ENCODE results near the gene CAMK2D.

CAMK2D gene

DNA sequence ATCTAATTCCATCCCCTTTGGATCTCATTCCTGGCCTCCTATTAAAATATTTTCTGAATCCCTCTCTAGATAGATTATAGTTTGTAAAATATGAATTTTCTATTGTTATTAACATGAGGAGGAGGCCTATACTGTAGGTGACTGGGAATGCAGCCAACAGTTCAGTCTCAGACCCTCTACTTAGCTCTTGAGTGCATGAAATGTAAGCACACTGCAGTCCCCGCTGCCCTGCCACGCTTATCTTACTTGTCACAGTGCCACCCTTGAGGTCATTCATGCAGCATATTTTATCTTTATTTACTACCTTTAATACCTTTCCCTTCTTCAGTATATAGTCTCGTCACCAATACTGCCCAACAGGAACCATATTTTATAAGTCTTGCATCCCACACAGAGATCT, 151.0 kb downstream of the CAMK2D start:
- H3K4me1 Mint-ChIP-seq = peaks cover 34% of the 10 kb centered on the region
- H3K9me3 Mint-ChIP-seq = no peaks in the 10 kb centered on the region
- H3K27me3 Mint-ChIP-seq = no peaks in the 10 kb centered on the region
- ATAC-seq = no peak
- H3K4me3 Mint-ChIP-seq = no peak overlapping the region
- H3K27ac Mint-ChIP-seq = no peak overlapping the region
- H3K36me3 Mint-ChIP-seq = peaks cover 42% of the 10 kb centered on the region

DNA sequence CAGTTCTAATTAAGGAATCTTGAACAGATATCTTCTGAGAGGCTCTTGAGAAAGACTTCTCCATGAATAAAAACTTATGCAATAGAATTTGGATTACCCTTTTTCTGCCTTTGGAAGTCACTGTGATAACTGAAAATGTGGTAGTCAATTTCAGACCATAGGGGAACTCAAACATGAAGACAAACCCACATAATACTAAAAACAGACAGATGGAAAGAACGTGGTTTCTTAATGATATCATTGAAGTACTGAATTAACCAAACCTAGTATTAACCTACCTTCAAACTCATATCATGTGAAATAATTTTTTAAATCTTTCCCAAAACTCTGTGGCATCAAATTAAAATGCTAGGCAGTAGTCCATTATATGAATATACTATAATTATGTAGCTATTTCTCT, 153.5 kb downstream of the CAMK2D start:
- Mint-ChIP-seq H3K27ac (no peak overlapping the region), H3K4me3 (no peak overlapping the region), H3K27me3 (no peaks in the 10 kb centered on the region), H3K9me3 (no peaks in the 10 kb centered on the region), H3K36me3 (peaks cover 43% of the 10 kb centered on the region), H3K4me1 (peaks cover 32% of the 10 kb centered on the region)
- no peak for ATAC-seq

DNA sequence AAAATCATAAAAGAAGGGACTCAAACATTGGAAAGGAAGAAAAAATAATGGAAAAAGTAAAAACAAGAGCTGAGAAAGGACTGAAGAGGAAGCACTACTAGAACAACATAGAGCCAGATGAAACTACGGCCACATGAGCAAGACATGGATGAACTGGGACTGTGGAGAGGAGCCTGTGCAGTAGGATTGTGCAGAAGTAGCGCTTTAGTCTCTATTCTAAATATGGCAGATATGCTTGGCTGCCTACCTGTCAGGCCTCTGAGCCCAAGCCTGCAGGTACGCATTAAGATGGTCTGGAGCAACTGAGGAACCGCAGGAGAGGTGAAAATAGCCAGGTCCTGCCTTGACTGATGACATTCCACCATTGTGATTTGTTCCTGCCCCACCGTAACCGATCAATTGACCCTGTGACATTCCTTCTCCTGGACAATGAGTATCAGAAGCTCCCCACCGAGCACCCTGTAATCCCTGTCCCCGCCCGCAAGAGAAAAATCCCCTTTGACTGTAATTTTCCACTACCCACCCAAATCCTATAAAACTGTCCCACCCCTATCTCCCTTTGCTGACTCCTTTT, 154.3 kb downstream of the CAMK2D start:
- Mint-ChIP-seq H3K4me1 (peaks cover 32% of the 10 kb centered on the region), H3K4me3 (no peak overlapping the region), H3K9me3 (no peaks in the 10 kb centered on the region), H3K36me3 (peaks cover 49% of the 10 kb centered on the region), H3K27ac (peak overlapping the region; percentile 7), H3K27me3 (no peaks in the 10 kb centered on the region)
- ATAC-seq = no peak

DNA sequence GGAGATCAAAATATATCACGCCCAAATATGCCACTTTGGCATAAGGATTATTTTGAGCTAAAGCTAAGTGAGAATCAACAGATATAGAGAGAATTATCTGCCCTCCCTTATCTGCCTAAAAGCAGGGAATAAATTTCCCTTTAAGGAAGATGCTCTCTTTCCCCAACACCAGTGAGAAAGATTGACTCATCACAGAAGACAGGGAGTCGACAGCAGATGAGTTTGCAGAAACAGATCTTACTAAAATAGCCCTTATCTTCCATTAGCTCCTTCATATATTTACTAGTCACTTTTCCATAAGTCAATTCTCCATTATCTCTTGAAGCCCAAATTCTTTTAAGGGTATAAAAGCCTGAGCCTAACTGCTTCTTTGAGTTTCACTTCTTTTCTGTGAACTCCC, 156.6 kb downstream of the CAMK2D start:
- peaks cover 51% of the 10 kb centered on the region for H3K36me3 Mint-ChIP-seq
- ATAC-seq = no peak
- no peak overlapping the region for H3K27ac Mint-ChIP-seq
- H3K9me3 Mint-ChIP-seq = no peaks in the 10 kb centered on the region
- H3K4me1 Mint-ChIP-seq = peaks cover 33% of the 10 kb centered on the region
- no peak overlapping the region for H3K4me3 Mint-ChIP-seq
- H3K27me3 Mint-ChIP-seq = no peaks in the 10 kb centered on the region

DNA sequence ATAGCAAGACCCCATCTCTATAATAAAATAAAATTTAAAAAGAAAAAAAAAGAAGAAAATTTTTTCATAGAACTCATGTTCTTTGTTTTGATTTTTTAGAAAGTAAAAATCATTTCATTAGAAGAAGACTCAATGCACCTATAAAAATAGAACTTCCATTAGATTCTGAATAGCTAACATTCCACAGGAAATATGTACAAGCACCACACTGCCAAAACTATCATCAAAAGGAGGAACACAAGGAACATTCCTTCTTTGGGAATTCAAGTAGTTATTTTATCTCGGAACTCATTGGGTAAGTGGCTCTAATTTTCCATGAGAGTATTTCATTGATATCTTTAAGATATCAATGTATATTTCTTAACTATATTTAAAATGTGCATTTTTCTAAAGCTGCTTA, 157.6 kb downstream of the CAMK2D start:
- Mint-ChIP-seq H3K9me3 (no peaks in the 10 kb centered on the region), H3K4me1 (peaks cover 38% of the 10 kb centered on the region), H3K36me3 (peaks cover 53% of the 10 kb centered on the region), H3K27me3 (no peaks in the 10 kb centered on the region), H3K4me3 (no peak overlapping the region), H3K27ac (no peak overlapping the region)
- no peak for ATAC-seq

DNA sequence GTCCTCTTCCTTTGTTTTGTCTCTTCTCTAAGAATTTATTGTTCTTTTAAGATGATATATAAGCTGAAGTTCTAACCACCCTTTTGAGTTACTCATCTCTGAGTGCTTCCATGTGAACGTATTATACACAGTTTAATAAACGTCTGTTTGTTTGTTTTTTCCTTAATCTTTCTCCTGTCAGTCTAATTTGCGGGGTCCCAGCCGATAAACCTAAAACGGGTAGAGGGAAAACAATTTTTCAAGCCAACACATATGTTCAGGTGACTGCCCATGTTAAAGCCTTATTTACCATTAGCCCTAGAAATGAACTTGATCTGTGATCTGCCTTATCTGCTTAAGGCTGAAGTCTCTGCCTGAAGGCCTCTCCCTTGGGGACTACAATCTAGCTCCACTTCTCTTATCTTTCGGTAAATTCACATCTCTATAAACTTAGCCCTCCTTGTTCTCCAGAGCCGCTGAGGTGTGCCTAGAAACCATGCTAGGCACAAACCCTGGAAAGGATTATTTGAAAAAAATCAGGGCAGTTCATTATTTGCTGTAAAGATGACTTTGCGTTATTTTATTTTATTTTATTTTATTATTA, 158.8 kb downstream of the CAMK2D start:
- H3K9me3 Mint-ChIP-seq = no peaks in the 10 kb centered on the region
- peaks cover 30% of the 10 kb centered on the region for H3K4me1 Mint-ChIP-seq
- ATAC-seq = no peak
- H3K27ac Mint-ChIP-seq = peak overlapping the region; percentile 54
- H3K27me3 Mint-ChIP-seq = no peaks in the 10 kb centered on the region
- H3K4me3 Mint-ChIP-seq = no peak overlapping the region
- peaks cover 51% of the 10 kb centered on the region for H3K36me3 Mint-ChIP-seq

DNA sequence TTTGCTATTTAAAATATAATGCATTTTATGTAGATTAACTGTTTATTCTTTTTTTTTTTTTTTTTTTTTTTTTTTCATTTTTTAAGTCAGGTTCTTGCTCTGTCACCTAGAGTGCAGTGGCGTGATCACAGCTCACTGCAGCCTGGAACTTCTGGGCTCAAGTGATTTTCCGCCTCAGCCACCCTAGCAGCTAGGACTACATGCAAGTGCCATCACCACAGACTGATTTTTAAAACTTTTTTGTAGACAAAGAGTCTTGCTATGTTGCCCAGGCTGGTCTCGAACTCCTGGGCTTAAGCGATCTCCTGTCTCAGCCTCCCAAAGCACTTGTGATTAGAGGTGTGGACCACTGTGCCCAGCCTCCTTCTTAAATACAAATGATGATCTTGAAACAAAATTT, 159.9 kb downstream of the CAMK2D start:
- Mint-ChIP-seq H3K36me3 (peaks cover 51% of the 10 kb centered on the region), H3K27ac (no peak overlapping the region), H3K4me1 (peaks cover 19% of the 10 kb centered on the region), H3K9me3 (no peaks in the 10 kb centered on the region), H3K4me3 (no peak overlapping the region), H3K27me3 (no peaks in the 10 kb centered on the region)
- no peak for ATAC-seq

DNA sequence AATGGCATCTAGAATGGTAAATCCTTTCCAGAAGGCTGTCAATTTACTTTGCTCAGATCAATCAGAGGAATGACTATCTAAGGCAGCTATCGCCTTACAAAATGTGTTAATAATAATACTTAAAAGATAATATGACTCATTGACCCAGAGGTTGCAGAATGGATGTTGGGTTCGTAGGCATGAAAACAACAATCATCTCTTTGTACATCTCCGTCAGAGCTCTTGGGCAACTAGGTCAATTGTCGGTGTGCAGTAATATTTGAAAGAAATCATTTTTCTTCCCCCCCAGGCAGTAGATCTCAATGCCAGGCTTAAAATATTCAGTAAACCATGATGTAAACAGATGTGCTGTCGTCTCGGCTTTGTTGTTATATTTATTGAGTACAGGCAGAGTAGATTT, 165.1 kb downstream of the CAMK2D start:
- H3K27ac Mint-ChIP-seq = no peak overlapping the region
- no peaks in the 10 kb centered on the region for H3K9me3 Mint-ChIP-seq
- H3K4me3 Mint-ChIP-seq = no peak overlapping the region
- no peaks in the 10 kb centered on the region for H3K27me3 Mint-ChIP-seq
- peaks cover 39% of the 10 kb centered on the region for H3K4me1 Mint-ChIP-seq
- peaks cover 52% of the 10 kb centered on the region for H3K36me3 Mint-ChIP-seq
- ATAC-seq = no peak

DNA sequence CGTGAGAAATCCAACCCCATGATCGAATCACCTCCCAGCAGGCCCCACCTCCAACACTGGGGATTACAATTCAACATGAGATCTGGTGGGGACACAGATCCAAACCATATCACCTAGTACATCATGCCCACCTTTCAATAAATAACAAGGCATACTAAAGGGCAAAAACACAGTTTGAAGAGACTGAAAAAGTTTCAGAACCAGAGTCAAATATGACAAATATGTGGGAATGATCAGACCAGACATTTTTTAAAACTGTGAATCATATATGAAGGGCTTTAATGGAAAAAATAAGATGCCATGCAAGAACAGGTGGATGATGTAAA, 167.3 kb downstream of the CAMK2D start:
- H3K4me1 Mint-ChIP-seq = peaks cover 39% of the 10 kb centered on the region
- H3K36me3 Mint-ChIP-seq = peaks cover 51% of the 10 kb centered on the region
- H3K9me3 Mint-ChIP-seq = no peaks in the 10 kb centered on the region
- H3K27ac Mint-ChIP-seq = peak overlapping the region; percentile 69
- ATAC-seq = no peak
- H3K4me3 Mint-ChIP-seq = no peak overlapping the region
- H3K27me3 Mint-ChIP-seq = no peaks in the 10 kb centered on the region

DNA sequence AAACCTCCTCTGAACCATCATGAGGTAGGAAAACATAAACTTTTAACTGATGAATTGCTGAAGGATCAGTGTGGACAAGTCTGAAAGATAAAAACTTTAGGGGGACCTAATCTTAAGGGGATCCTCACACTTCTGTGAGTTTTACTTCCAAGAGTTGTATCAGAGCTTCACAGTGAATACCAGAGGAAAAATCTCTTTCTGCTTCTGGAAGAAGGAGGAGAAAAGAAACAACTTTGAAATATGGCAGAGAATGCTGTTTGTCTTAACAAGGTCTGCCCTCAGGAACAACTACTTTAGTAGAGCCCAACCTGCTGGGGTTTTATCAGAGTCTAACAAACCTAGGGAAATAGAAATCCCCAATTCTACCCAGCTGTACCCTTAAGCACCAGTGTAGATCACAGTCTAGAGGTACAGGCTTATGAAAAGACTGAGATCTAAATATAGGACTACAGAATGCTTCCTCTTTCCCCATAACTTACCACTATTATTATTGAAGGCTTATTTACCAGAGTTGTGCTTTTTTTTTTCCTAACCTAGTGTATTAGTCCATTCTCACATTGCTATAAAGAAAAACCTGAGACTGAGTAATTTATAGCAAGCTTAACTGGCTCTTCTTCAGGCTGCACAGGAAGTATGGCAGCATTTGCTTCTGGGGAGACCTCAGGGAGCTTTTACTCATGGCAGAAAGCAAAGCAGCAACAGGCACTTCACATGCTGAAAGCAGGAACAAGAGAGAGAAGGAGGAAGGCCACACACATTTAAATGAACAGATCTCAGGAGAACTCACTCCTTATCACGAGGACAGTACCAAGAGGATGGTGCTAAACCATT, 167.9 kb downstream of the CAMK2D start:
- peak; percentile 83 for ATAC-seq
- Mint-ChIP-seq H3K9me3 (peaks cover 2% of the 10 kb centered on the region), H3K36me3 (peaks cover 57% of the 10 kb centered on the region), H3K27me3 (no peaks in the 10 kb centered on the region), H3K27ac (peak overlapping the region; percentile 69), H3K4me3 (peak overlapping the region; percentile 15), H3K4me1 (peaks cover 44% of the 10 kb centered on the region)

DNA sequence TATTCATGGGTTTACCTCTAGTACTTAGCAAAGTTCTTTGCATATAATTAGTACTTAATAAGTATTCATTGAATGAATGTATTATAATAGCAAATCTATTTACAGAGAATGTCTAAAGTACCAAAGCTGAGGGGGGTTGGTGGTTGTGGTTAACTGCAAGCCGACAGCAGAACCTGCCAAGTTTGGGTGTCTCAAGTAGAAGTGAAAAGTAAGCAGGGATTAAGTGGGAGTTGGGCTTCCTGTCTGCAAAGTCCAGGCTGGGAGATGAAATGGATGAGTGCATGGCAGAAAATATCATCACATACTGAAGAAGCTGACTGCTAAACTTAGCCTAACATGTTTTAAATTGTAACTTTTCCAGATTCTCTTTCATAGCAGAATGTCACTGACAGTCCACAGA, 169.6 kb downstream of the CAMK2D start:
- Mint-ChIP-seq H3K36me3 (peaks cover 41% of the 10 kb centered on the region), H3K9me3 (peaks cover 2% of the 10 kb centered on the region), H3K27me3 (no peaks in the 10 kb centered on the region), H3K27ac (no peak overlapping the region), H3K4me3 (no peak overlapping the region), H3K4me1 (peaks cover 46% of the 10 kb centered on the region)
- no peak for ATAC-seq

DNA sequence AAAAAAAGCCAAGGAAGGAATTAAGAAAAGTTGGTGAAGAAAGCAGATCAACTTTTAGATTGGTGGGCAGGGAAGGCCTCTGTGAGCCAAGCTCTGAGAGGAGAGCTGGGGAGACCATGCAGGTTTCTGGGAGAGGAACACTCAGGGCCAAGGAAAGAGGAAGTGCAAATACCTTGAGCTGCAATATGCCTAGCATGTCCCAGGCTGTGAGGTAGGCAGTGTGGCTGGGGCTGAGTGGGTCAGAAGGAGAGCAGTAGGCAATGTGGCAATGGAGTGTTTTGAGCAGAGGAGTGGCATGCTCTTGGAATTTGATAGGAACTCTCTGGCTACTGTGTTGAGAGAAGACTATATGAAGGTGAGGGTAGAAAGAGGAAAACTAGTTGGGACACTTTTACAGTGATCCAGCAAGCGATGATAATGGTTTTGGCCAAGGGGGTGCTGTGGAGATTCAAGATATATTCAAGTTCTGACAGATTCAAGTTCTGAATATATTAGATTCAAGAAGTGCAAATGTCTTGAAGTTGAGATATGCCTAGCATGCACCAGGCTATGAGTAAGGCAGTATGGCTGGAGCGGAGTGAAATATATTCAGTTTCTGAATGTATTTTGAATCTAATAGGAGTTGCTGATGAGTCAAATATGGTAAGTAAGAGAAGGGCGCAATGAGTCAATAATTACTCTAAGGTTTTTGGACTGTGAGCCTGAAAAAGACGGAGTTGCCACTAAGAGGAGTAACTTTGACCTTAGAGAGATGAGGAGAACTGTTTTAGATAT, 172.5 kb downstream of the CAMK2D start:
- Mint-ChIP-seq H3K27ac (no peak overlapping the region), H3K9me3 (peaks cover 2% of the 10 kb centered on the region), H3K4me3 (no peak overlapping the region), H3K27me3 (no peaks in the 10 kb centered on the region), H3K4me1 (peaks cover 39% of the 10 kb centered on the region), H3K36me3 (peaks cover 24% of the 10 kb centered on the region)
- ATAC-seq = peak; percentile 59

DNA sequence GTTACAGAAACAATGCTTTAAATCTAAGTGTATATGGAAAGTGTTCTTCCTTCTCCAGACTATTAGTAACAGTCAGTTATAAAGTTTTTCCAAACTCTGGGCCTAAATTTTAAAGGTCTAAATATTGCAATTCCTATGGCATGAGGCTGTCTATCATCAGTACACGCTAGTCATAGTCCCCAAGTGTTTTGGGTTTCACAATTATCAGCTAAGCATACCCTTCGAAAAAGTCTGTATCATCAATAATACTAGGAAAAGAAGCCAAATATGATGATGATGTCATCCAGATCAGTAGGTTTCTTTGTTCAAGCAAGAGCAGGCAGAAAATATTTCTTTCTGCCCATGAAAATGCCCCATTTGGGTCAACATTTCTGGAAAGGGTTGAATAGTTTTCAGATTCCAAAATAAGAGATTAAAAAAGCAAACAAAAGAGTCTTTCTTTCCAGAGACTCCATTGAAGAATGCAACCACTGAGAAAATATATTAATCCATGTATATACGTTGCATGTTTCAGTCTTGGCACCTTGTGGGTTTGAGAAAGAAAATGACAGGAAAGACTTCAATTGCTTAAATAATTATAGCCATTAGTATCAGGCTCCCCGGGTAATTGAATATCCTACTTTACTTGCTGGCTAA, 173.8 kb downstream of the CAMK2D start:
- Mint-ChIP-seq H3K27ac (no peak overlapping the region), H3K4me1 (peaks cover 30% of the 10 kb centered on the region), H3K4me3 (no peak overlapping the region), H3K9me3 (peaks cover 2% of the 10 kb centered on the region), H3K36me3 (peaks cover 28% of the 10 kb centered on the region), H3K27me3 (no peaks in the 10 kb centered on the region)
- ATAC-seq = no peak

DNA sequence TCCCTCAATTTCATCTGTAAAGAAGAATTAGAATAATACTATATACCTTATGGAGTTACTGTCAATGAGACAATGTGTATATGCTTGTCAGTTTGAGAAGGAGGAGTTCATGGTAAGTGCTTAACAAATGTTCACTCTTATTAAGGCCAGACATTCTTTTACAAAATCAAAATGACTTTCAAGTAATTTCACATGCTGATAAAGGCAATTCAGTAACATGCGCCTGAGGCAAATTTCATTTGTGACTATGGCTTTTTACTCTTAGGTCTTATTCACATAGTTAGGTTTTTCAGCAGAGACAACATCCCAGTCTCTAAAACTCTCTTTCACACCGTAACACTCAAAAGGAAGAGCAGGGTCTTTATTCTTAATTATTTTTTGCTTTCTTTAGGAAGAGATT, 174.4 kb downstream of the CAMK2D start:
- Mint-ChIP-seq H3K9me3 (peaks cover 2% of the 10 kb centered on the region), H3K4me3 (no peak overlapping the region), H3K36me3 (peaks cover 28% of the 10 kb centered on the region), H3K27ac (no peak overlapping the region), H3K4me1 (peaks cover 29% of the 10 kb centered on the region), H3K27me3 (no peaks in the 10 kb centered on the region)
- ATAC-seq = no peak

DNA sequence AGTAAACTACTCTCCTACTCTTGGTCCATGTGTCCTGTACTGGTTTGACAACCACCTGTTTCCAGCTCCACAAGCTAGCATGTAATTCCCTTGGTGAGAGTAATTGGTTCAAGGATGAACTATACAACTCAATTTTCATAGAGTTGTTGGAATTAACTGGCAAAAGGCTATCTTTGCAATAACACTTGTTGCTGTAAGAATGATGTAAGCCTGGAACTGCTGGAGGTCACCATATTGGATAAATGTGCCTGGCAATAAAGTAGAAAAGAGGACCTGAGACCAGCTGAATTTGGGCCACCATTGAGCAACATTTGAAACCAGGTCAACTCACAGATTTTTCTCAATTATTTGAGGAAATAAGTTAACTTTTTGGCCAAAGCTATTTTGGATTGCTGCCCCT, 175.5 kb downstream of the CAMK2D start:
- H3K36me3 Mint-ChIP-seq = peaks cover 25% of the 10 kb centered on the region
- no peak overlapping the region for H3K27ac Mint-ChIP-seq
- H3K4me3 Mint-ChIP-seq = no peak overlapping the region
- ATAC-seq = no peak
- peaks cover 22% of the 10 kb centered on the region for H3K4me1 Mint-ChIP-seq
- no peaks in the 10 kb centered on the region for H3K27me3 Mint-ChIP-seq
- H3K9me3 Mint-ChIP-seq = peaks cover 2% of the 10 kb centered on the region

Data from stimulated activated memory B cell treated with anti-CD40 and anti-IgM and Interleukin-4, amounts not matched to agents 10 μg/mL and 1 μg/mL and 100 μg/mL, for 72 hours (primary cell).